Loucy (cell line): ENCODE results near the gene ART3.

ENCODE experiments used
- EZH2phosphoT487 ChIP-seq: fragments of 200-600 bp; IDR thresholded peaks from 2 replicates; pipeline ENCODE4 v1.6.1; 2018; ENCODE audit warnings: antibody characterized with exemption, mild to moderate bottlenecking, moderate library complexity, borderline replicate concordance
- TF ChIP-seq, protein P1 (sequence below): fragments of 200-600 bp; sonication (generic); conservative IDR thresholded peaks from 2 replicates; pipeline ENCODE4 v1.5.1; 2014; ENCODE audit warnings: mild to moderate bottlenecking, antibody characterized with exemption, low read length

DNA sequence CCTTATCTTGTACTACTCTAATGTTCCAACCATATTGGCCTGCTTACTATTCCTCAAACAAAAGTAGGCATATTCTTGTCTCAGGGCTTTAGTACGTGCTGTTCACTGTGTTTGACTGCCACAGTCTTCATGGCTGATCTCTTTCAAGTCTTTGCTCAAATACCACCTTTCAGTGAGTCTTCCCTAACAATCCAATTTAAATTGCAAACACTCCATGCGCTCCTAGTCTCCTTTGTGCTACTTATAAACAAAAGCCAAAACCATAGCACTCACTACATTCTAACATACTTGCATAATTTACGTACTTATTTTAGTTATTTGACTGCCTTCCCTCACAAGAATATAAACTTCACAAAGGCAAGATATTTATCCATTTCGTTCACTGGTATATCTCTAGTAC lies 1.7 kb upstream of the ART3 start:
- TF ChIP-seq, protein P1, sequence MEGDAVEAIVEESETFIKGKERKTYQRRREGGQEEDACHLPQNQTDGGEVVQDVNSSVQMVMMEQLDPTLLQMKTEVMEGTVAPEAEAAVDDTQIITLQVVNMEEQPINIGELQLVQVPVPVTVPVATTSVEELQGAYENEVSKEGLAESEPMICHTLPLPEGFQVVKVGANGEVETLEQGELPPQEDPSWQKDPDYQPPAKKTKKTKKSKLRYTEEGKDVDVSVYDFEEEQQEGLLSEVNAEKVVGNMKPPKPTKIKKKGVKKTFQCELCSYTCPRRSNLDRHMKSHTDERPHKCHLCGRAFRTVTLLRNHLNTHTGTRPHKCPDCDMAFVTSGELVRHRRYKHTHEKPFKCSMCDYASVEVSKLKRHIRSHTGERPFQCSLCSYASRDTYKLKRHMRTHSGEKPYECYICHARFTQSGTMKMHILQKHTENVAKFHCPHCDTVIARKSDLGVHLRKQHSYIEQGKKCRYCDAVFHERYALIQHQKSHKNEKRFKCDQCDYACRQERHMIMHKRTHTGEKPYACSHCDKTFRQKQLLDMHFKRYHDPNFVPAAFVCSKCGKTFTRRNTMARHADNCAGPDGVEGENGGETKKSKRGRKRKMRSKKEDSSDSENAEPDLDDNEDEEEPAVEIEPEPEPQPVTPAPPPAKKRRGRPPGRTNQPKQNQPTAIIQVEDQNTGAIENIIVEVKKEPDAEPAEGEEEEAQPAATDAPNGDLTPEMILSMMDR: no peak
- TF ChIP-seq EZH2phosphoT487: no peak
